DMS 273 treated with DMSO at 0.1 percent for 48 hours (cell line): ENCODE measurements around the gene DNMT3A.

Experiments used
- DNase-seq: peaks from one replicate; lab custom pipeline; 2025; lab: John Stamatoyannopoulos, UW

The DNMT3A gene

GRCh38 chr2:25257032-25257552 is 84.6 kb downstream of the DNMT3A start:
- peak; percentile 46 for DNase-seq

- DNase-seq: no peak
Measured at GRCh38 chr2:25256488-25256875, 85.2 kb downstream of the DNMT3A start.

GRCh38 chr2:25255745-25256487 is 85.8 kb downstream of the DNMT3A start:
- DNase-seq: no peak

- no peak for DNase-seq
Measured at GRCh38 chr2:25254961-25255360, 86.8 kb downstream of the DNMT3A start.

GRCh38 chr2:25253153-25253626 is 88.5 kb downstream of the DNMT3A start:
- no peak for DNase-seq

GRCh38 chr2:25252291-25253152 is 89.2 kb downstream of the DNMT3A start:
- no peak for DNase-seq

- DNase-seq: no peak
Measured at GRCh38 chr2:25251422-25252273, 90.1 kb downstream of the DNMT3A start.

GRCh38 chr2:25251071-25251421 is 90.7 kb downstream of the DNMT3A start:
- DNase-seq: no peak

GRCh38 chr2:25250331-25251070 is 91.2 kb downstream of the DNMT3A start:
- DNase-seq: no peak

GRCh38 chr2:25249785-25250184 is 91.9 kb downstream of the DNMT3A start:
- DNase-seq: no peak

GRCh38 chr2:25247792-25248512 is 93.8 kb downstream of the DNMT3A start:
- no peak for DNase-seq

GRCh38 chr2:25246558-25247290 is 95.0 kb downstream of the DNMT3A start:
- DNase-seq: no peak

- DNase-seq: no peak
Measured at GRCh38 chr2:25246001-25246400, 95.7 kb downstream of the DNMT3A start.

GRCh38 chr2:25245141-25245540 is 96.6 kb downstream of the DNMT3A start:
- DNase-seq: no peak

GRCh38 chr2:25243995-25244394 is 97.7 kb downstream of the DNMT3A start:
- DNase-seq: no peak

GRCh38 chr2:25241452-25241851 is 100.3 kb downstream of the DNMT3A start:
- no peak for DNase-seq

GRCh38 chr2:25240636-25241035 is 101.1 kb downstream of the DNMT3A start:
- DNase-seq: no peak

- no peak for DNase-seq
Measured at GRCh38 chr2:25238920-25239319, 102.8 kb downstream of the DNMT3A start.

GRCh38 chr2:25237764-25238163 is 104.0 kb downstream of the DNMT3A start:
- DNase-seq: no peak

GRCh38 chr2:25236736-25237135 is 105.0 kb downstream of the DNMT3A start:
- DNase-seq: no peak
